NT2/D1 (cell line): ENCODE measurements around the gene NDUFB5.

Experiments used
- SUZ12 ChIP-seq: IDR thresholded peaks from 2 replicates; pipeline ENCODE4 v1.6.1; 2011; ENCODE audit not compliant: insufficient read length, insufficient read depth; ENCODE audit errors: extremely low read depth
- YY1 ChIP-seq: IDR thresholded peaks from 2 replicates; pipeline ENCODE4 v1.6.1; 2011; ENCODE audit not compliant: insufficient read length, insufficient read depth

DNA sequence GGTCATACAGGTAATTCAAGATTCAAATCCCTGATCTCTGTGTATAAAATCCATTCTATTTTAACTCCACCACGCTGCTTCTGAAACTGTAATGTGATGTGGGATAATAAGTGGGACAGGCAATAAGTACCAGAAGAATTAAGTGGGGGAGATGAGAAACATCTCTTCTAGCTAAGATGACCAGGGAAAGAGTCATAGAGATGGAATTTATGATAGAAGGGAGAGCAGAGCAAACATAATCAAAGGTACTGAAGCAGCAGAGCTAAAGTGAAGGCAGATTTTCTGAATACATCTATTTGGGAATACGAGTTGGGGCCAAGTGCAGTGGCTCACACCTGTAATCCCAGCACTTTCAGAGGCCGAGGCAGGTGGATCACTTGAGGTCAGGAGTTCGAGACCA, 5.1 kb upstream of the NDUFB5 start:
- no peak for TF ChIP-seq SUZ12
- no peak for TF ChIP-seq YY1
